HepG2 (cell line): ENCODE measurements around the gene TMEM222. TPM values are rescaled to one million over a fixed set of nuclear protein-coding genes. Genes with fewer than 3 reads are reported as not detected.

ENCODE experiments used
- AKAP8 ChIP-seq: sonication (generic); formaldehyde crosslinking; IDR thresholded peaks from 2 replicates; pipeline ENCODE4 v1.5.1; 2020; ENCODE audit warnings: mild to moderate bottlenecking, missing genetic modification reagents
- ELF1 ChIP-seq: sonication (generic); formaldehyde crosslinking; IDR thresholded peaks from 2 replicates; pipeline ENCODE4 v1.4.0; 2020; ENCODE audit warnings: missing genetic modification reagents
- GFI1 ChIP-seq: sonication (generic); formaldehyde crosslinking; IDR thresholded peaks from 2 replicates; pipeline ENCODE4 v1.5.0; 2020; ENCODE audit warnings: missing genetic modification reagents, mild to moderate bottlenecking, borderline replicate concordance
- KAT2B ChIP-seq: fragments of 150-350 bp; IDR thresholded peaks from 2 replicates; pipeline ENCODE4 v1.6.1; 2014; ENCODE audit warnings: low read depth, low read length, borderline replicate concordance
- KLF13 ChIP-seq: sonication (generic); formaldehyde crosslinking; IDR thresholded peaks from 2 replicates; pipeline ENCODE4 v1.4.0; 2020; ENCODE audit warnings: mild to moderate bottlenecking, missing genetic modification reagents
- LCORL ChIP-seq, 2 experiments: fragments of 450-650 bp in 1 of 2; sonication (generic) in 1 of 2; formaldehyde crosslinking in 1 of 2; IDR thresholded peaks; 2 replicates each; pipeline versions ENCODE4 v1.5.0 to v1.6.1; 2017 to 2020; ENCODE audit warnings: antibody characterized with exemption in 1 of 2, missing genetic modification reagents in 1 of 2
- MXI1 ChIP-seq: IDR thresholded peaks from 3 replicates; pipeline ENCODE4 v1.6.1; 2012; ENCODE audit warnings: low read depth, low read length, inconsistent platforms, borderline replicate concordance
- NAIF1 ChIP-seq: sonication (generic); formaldehyde crosslinking; IDR thresholded peaks from 2 replicates; pipeline ENCODE4 v1.5.0; 2020; ENCODE audit warnings: mild to moderate bottlenecking, missing genetic modification reagents, borderline replicate concordance
- NFATC3 ChIP-seq: sonication (generic); formaldehyde crosslinking; IDR thresholded peaks from 2 replicates; pipeline ENCODE4 v1.5.1; 2020; ENCODE audit warnings: mild to moderate bottlenecking, missing genetic modification reagents
- NPAS2 ChIP-seq: sonication (generic); formaldehyde crosslinking; IDR thresholded peaks from 2 replicates; pipeline ENCODE4 v1.8.0; 2022; ENCODE audit warnings: mild to moderate bottlenecking, missing genetic modification reagents, borderline replicate concordance
- PPARG ChIP-seq: conservative IDR thresholded peaks from 2 replicates; pipeline ENCODE4 v1.6.1; 2016; ENCODE audit warnings: missing biosample characterization, missing genetic modification reagents
- RBM22 ChIP-seq: fragments of 200-400 bp; formaldehyde crosslinking; optimal IDR thresholded peaks from 2 replicates; pipeline ENCODE3; 2017; ENCODE audit warnings: mild to moderate bottlenecking, low read length, moderate library complexity
- RCOR2 ChIP-seq: IDR thresholded peaks from 2 replicates; pipeline ENCODE4 v1.6.1; 2016; ENCODE audit warnings: missing biosample characterization, missing genetic modification reagents
- RFX1 ChIP-seq: fragments of 450-650 bp; IDR thresholded peaks from 2 replicates; pipeline ENCODE4 v1.6.1; 2017
- RFXAP ChIP-seq: sonication (generic); formaldehyde crosslinking; IDR thresholded peaks from 2 replicates; pipeline ENCODE4 v1.4.0; 2020; ENCODE audit warnings: missing genetic modification reagents, borderline replicate concordance
- SKI ChIP-seq: fragments of 450-650 bp; IDR thresholded peaks from one replicate; pipeline ENCODE4 v1.6.1; 2018; ENCODE audit warnings: mild to moderate bottlenecking; ENCODE audit not compliant: partially characterized antibody
- ZBTB37 ChIP-seq: sonication (generic); formaldehyde crosslinking; IDR thresholded peaks from 2 replicates; pipeline ENCODE4 v1.4.0; 2020; ENCODE audit warnings: mild to moderate bottlenecking, missing genetic modification reagents
- ZFP91 ChIP-seq: sonication (generic); formaldehyde crosslinking; IDR thresholded peaks from 2 replicates; pipeline ENCODE4 v1.9.0; 2022; ENCODE audit warnings: missing genetic modification reagents, mild to moderate bottlenecking, borderline replicate concordance
- ZNF138 ChIP-seq: sonication (generic); formaldehyde crosslinking; IDR thresholded peaks from 2 replicates; pipeline ENCODE4 v1.5.0; 2020; ENCODE audit warnings: mild to moderate bottlenecking, low read depth, missing genetic modification reagents
- ZNF350 ChIP-seq: sonication (generic); formaldehyde crosslinking; IDR thresholded peaks from 2 replicates; pipeline ENCODE4 v1.4.0; 2020; ENCODE audit warnings: mild to moderate bottlenecking, low read depth, missing genetic modification reagents, borderline replicate concordance
- ZNF430 ChIP-seq: sonication (generic); formaldehyde crosslinking; IDR thresholded peaks from 2 replicates; pipeline ENCODE4 v1.9.0; 2021; ENCODE audit warnings: mild to moderate bottlenecking, missing genetic modification reagents
- ZNF484 ChIP-seq: sonication (generic); formaldehyde crosslinking; IDR thresholded peaks from 2 replicates; pipeline ENCODE4 v1.5.1; 2020; ENCODE audit warnings: mild to moderate bottlenecking, low read depth, missing genetic modification reagents, borderline replicate concordance
- ZNF501 ChIP-seq: sonication (generic); formaldehyde crosslinking; IDR thresholded peaks from 2 replicates; pipeline ENCODE4 v1.5.1; 2020; ENCODE audit warnings: mild to moderate bottlenecking, moderate library complexity, missing genetic modification reagents
- ZNF777 ChIP-seq: sonication (generic); formaldehyde crosslinking; IDR thresholded peaks from 2 replicates; pipeline ENCODE4 v1.4.0; 2020; ENCODE audit warnings: missing genetic modification reagents
- ZNF800 ChIP-seq: sonication (generic); formaldehyde crosslinking; IDR thresholded peaks from 2 replicates; pipeline ENCODE4 v1.4.0; 2020; ENCODE audit warnings: missing genetic modification reagents
- ZSCAN31 ChIP-seq: sonication (generic); formaldehyde crosslinking; IDR thresholded peaks from 2 replicates; pipeline ENCODE4 v1.5.0; 2020; ENCODE audit warnings: low read depth, mild to moderate bottlenecking, missing genetic modification reagents
- polyA plus RNA-seq, 8 experiments: library from polyadenylated mRNA; depleted of rRNA in 3 of 8; stranded (reverse) in 7 of 8; unstranded in 1 of 8; fragments of >200 nt; fragmentation: Illumina TruSeq in 4 of 8; extraction: Trizol in 4 of 8; gene quantifications; 2 replicates each; pipeline versions ENCODE4 v1.2.1 to v1.2.3, GENCODE V29; 2011 to 2016; ENCODE audit warnings: low read depth in 4 of 8, missing spikeins in 1 of 8, mixed read lengths in 1 of 8; ENCODE audit not compliant: insufficient read depth in 1 of 8
- total RNA-seq, 5 experiments: library from RNA; depleted of rRNA; stranded (reverse); fragments of >200 nt; fragmentation: Illumina TruSeq; extraction: Trizol; gene quantifications; 2 replicates each; pipeline ENCODE4 v1.2.3, GENCODE V29; 2016; ENCODE audit warnings: low read depth in 1 of 5

The TMEM222 gene
- total and polyA plus RNA-seq, 2 of the 13 experiments (the other 11 are each of a cell fraction or from before 2014, with no cell fraction given) = 22.7 to 29.6 TPM

- TF ChIP-seq ZBTB37 (CRISPR knock-in tag) (no peak), ZNF430 (CRISPR knock-in tag) (peak; percentile 70; the same call in 1 of the 2 replicates), ZNF501 (peak; percentile 55; the same call in 1 of the 2 replicates), AKAP8 (CRISPR knock-in tag) (peak; percentile 33; the same call in 1 of the 2 replicates), ELF1 (peak; percentile 10; the same call in 1 of the 2 replicates), ZNF138 (no peak), ZNF484 (CRISPR knock-in tag) (no peak), NAIF1 (CRISPR knock-in tag) (0 out of 2 replicates have a peak, but pooled peaks have one; percentile 31), KLF13 (CRISPR knock-in tag) (no peak), LCORL (IDR thresholded peaks at IDR 0.05) (no peak), LCORL (CRISPR knock-in tag; IDR thresholded peaks at IDR 0.05) (peak; percentile 62), RCOR2 (CRISPR knock-in tag) (no peak), RFXAP (CRISPR knock-in tag) (no peak), KAT2B (no peak), ZNF800 (peak; percentile 46; the same call in 1 of the 2 replicates), MXI1 (peak; percentile 42; the same call in 1 of the 3 replicates), PPARG (CRISPR knock-in tag) (no peak), GFI1 (CRISPR knock-in tag) (peak; percentile 53; the same call in 1 of the 2 replicates), RFX1 (no peak), ZNF350 (CRISPR knock-in tag) (peak; percentile 30; the same call in 1 of the 2 replicates), SKI (no peak), ZSCAN31 (CRISPR knock-in tag) (0 out of 2 replicates have a peak, but pooled peaks have one; percentile 43), NPAS2 (CRISPR knock-in tag) (no peak), ZFP91 (peak; percentile 70; the same call in 1 of the 2 replicates), ZNF777 (no peak), NFATC3 (CRISPR knock-in tag) (no peak), RBM22 (no peak)
These were observed 44.6 kb downstream of the TMEM222 start, which contains the start of gene MAP3K6 (continued) for GRCh38 chr1:27366411-27367159.
